SK-N-SH treated with all-trans-retinoic acid at 6 μM for 48 hours (cell line): Measurements from ENCODE around the gene KCNJ2.

ENCODE experiments used
- ATAC-seq: fragments of 200-7000 bp; cut with Tn5 transposase; 3 replicates; pipeline ENCODE4 v1.9.1; 2020; ENCODE audit warnings: mild to moderate bottlenecking, moderate library complexity
- ARNTL ChIP-seq: fragments of 450-650 bp; formaldehyde crosslinking; IDR thresholded peaks from 2 replicates; pipeline ENCODE4 v1.5.0; 2020; ENCODE audit warnings: low read depth, mild to moderate bottlenecking, moderate library complexity, borderline replicate concordance
- BACH2 ChIP-seq: fragments of 250-450 bp; sonication (Bioruptor Pico); IDR thresholded peaks from 2 replicates; pipeline ENCODE4 v1.9.0; 2021; ENCODE audit warnings: mild to moderate bottlenecking, borderline replicate concordance
- ESRRG ChIP-seq: fragments of 250-450 bp; sonication (Bioruptor Pico); IDR thresholded peaks from 2 replicates; pipeline ENCODE4 v1.6.1; 2021; ENCODE audit warnings: mild to moderate bottlenecking
- GLIS3 ChIP-seq: fragments of 250-450 bp; sonication (Bioruptor Pico); IDR thresholded peaks from 2 replicates; pipeline ENCODE4 v1.5.0; 2020; ENCODE audit warnings: mild to moderate bottlenecking, moderate library complexity
- OSR1 ChIP-seq: fragments of 250-450 bp; sonication (Bioruptor Pico); IDR thresholded peaks from 2 replicates; pipeline ENCODE4 v1.8.0; 2022; ENCODE audit warnings: moderate library complexity, mild to moderate bottlenecking, inconsistent platforms
- PPARA ChIP-seq: fragments of 250-450 bp; sonication (Bioruptor Pico); IDR thresholded peaks from 2 replicates; pipeline ENCODE4 v1.5.0; 2020; ENCODE audit warnings: mild to moderate bottlenecking, borderline replicate concordance
- RARB ChIP-seq: fragments of 250-450 bp; sonication (Bioruptor Pico); IDR thresholded peaks from 2 replicates; pipeline ENCODE4 v1.8.0; 2021; ENCODE audit warnings: mild to moderate bottlenecking, moderate library complexity
- SNAI2 ChIP-seq: fragments of 250-450 bp; sonication (Bioruptor Pico); IDR thresholded peaks from 2 replicates; pipeline ENCODE4 v1.5.0; 2020; ENCODE audit warnings: mild to moderate bottlenecking, moderate library complexity
- TCF4 ChIP-seq: fragments of 250-450 bp; sonication (Bioruptor Pico); IDR thresholded peaks from 2 replicates; pipeline ENCODE4 v1.8.0; 2021; ENCODE audit warnings: mild to moderate bottlenecking, moderate library complexity, borderline replicate concordance
- TOX ChIP-seq: fragments of 250-450 bp; sonication (Bioruptor Pico); IDR thresholded peaks from 2 replicates; pipeline ENCODE4 v1.8.0; 2021; ENCODE audit warnings: mild to moderate bottlenecking, moderate library complexity, borderline replicate concordance
- ZC3H10 ChIP-seq: fragments of 250-450 bp; sonication (Bioruptor Pico); IDR thresholded peaks from 2 replicates; pipeline ENCODE4 v1.5.1; 2021; ENCODE audit warnings: mild to moderate bottlenecking, moderate library complexity
- ZFP3 ChIP-seq: fragments of 250-450 bp; sonication (Bioruptor Pico); IDR thresholded peaks from 2 replicates; pipeline ENCODE4 v1.5.0; 2020; ENCODE audit warnings: mild to moderate bottlenecking, moderate library complexity
- ZFP30 ChIP-seq: fragments of 450-650 bp; formaldehyde crosslinking; IDR thresholded peaks from 2 replicates; pipeline ENCODE4 v1.5.0; 2022; ENCODE audit warnings: mild to moderate bottlenecking, moderate library complexity
- ZNF565 ChIP-seq: fragments of 450-650 bp; formaldehyde crosslinking; conservative IDR thresholded peaks from 2 replicates; pipeline ENCODE4 v1.5.0; 2020; ENCODE audit warnings: low read depth, mild to moderate bottlenecking, moderate library complexity
- ZNF70 ChIP-seq: fragments of 450-650 bp; formaldehyde crosslinking; IDR thresholded peaks from 2 replicates; pipeline ENCODE4 v1.5.0; 2020; ENCODE audit warnings: mild to moderate bottlenecking, moderate library complexity
- TF ChIP-seq, protein P1 (sequence below): fragments of 250-450 bp; sonication (Bioruptor Pico); IDR thresholded peaks from 2 replicates; pipeline ENCODE4 v1.8.0; 2021; ENCODE audit warnings: low read depth, mild to moderate bottlenecking, moderate library complexity, borderline replicate concordance
- TF ChIP-seq, protein P2 (sequence below): fragments of 250-450 bp; sonication (Bioruptor Pico); IDR thresholded peaks from 2 replicates; pipeline ENCODE4 v1.5.1; 2021; ENCODE audit warnings: mild to moderate bottlenecking, moderate library complexity
- TF ChIP-seq, protein P3 (sequence below): fragments of 250-450 bp; sonication (Bioruptor Pico); IDR thresholded peaks from 2 replicates; pipeline ENCODE4 v1.5.0; 2020; ENCODE audit warnings: mild to moderate bottlenecking, moderate library complexity
- TF ChIP-seq, protein P4 (sequence below): fragments of 250-450 bp; sonication (Bioruptor Pico); IDR thresholded peaks from 2 replicates; pipeline ENCODE4 v1.8.0; 2020; ENCODE audit warnings: mild to moderate bottlenecking, moderate library complexity, borderline replicate concordance
- TF ChIP-seq, protein P5 (sequence below): fragments of 250-450 bp; sonication (Bioruptor Pico); IDR thresholded peaks from 2 replicates; pipeline ENCODE4 v1.5.1; 2020; ENCODE audit warnings: low read depth, mild to moderate bottlenecking, moderate library complexity

Gene KCNJ2

DNA sequence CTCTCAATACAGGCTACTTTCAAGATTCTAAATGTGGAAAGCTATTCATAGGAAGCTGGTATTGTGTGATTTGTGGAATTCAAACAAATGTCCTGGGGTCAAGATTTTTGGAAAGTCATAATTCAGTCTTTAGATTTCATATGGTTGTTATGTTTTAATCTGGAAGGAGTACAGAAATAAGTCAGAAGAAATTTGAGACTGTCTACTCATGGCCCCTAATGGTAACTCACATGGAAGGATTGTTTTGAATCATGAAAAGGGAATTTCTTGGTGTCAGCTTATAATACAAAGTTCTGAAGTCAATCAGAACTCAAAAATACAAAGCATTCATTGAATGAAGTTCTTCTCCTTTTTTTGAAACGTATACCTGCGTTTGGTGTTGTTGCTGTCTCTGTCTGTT, 3.1 kb downstream of the KCNJ2 start:
- TF ChIP-seq TOX (CRISPR knock-in tag), result no peak
- TF ChIP-seq, protein P1, sequence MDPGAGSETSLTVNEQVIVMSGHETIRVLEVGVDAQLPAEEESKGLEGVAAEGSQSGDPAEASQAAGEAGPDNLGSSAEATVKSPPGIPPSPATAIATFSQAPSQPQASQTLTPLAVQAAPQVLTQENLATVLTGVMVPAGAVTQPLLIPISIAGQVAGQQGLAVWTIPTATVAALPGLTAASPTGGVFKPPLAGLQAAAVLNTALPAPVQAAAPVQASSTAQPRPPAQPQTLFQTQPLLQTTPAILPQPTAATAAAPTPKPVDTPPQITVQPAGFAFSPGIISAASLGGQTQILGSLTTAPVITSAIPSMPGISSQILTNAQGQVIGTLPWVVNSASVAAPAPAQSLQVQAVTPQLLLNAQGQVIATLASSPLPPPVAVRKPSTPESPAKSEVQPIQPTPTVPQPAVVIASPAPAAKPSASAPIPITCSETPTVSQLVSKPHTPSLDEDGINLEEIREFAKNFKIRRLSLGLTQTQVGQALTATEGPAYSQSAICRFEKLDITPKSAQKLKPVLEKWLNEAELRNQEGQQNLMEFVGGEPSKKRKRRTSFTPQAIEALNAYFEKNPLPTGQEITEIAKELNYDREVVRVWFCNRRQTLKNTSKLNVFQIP (CRISPR knock-in tag), result no peak
- no peak for ATAC-seq

DNA sequence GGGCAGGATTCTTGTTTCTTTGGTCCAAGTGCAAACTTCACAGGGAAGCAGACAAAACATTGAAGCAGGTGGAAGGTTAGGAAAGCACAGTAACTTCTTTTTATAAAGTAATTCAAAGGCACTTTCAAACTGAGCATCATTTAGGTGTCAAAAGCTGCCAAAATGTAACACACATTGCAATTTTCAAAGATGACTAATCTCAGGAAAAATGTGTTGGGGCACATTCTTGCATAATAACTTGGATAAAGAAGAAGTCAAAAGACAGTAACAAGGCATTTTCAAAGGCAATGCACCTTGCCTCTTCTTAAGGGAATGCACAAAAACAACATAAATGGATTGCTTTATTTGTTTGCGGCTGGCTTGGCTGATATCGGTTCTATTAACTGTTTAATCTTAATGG, 3.6 kb downstream of the KCNJ2 start:
- ATAC-seq, result no peak
- TF ChIP-seq BACH2 (no peak), ZFP3 (CRISPR knock-in tag) (no peak)
- TF ChIP-seq, protein P1 (CRISPR knock-in tag), result no peak

DNA sequence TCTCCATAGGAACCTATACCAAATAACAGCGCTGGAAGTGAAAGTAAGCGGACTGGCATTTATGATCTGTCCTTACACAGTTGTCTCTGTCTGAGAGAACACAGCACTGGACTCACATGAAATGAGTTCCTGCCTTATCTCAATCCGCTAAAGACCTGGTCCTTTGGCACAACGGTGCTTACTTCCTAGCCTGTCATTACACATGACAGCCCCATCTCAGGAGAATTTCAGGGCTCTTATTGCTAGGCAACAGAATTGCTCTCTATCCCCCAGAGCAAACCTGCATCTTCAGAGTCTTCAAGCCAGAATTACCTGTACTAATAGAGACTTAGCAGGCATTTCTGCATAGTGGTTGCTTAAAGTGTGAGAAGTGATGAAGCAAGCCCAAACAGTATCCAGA, 4.3 kb downstream of the KCNJ2 start:
- TF ChIP-seq, protein P2, sequence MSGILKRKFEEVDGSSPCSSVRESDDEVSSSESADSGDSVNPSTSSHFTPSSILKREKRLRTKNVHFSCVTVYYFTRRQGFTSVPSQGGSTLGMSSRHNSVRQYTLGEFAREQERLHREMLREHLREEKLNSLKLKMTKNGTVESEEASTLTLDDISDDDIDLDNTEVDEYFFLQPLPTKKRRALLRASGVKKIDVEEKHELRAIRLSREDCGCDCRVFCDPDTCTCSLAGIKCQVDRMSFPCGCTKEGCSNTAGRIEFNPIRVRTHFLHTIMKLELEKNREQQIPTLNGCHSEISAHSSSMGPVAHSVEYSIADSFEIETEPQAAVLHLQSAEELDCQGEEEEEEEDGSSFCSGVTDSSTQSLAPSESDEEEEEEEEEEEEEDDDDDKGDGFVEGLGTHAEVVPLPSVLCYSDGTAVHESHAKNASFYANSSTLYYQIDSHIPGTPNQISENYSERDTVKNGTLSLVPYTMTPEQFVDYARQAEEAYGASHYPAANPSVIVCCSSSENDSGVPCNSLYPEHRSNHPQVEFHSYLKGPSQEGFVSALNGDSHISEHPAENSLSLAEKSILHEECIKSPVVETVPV, result no peak
- TF ChIP-seq OSR1 (CRISPR knock-in tag), result no peak
- TF ChIP-seq ZNF70 (CRISPR knock-in tag), result no peak
- TF ChIP-seq, protein P3, sequence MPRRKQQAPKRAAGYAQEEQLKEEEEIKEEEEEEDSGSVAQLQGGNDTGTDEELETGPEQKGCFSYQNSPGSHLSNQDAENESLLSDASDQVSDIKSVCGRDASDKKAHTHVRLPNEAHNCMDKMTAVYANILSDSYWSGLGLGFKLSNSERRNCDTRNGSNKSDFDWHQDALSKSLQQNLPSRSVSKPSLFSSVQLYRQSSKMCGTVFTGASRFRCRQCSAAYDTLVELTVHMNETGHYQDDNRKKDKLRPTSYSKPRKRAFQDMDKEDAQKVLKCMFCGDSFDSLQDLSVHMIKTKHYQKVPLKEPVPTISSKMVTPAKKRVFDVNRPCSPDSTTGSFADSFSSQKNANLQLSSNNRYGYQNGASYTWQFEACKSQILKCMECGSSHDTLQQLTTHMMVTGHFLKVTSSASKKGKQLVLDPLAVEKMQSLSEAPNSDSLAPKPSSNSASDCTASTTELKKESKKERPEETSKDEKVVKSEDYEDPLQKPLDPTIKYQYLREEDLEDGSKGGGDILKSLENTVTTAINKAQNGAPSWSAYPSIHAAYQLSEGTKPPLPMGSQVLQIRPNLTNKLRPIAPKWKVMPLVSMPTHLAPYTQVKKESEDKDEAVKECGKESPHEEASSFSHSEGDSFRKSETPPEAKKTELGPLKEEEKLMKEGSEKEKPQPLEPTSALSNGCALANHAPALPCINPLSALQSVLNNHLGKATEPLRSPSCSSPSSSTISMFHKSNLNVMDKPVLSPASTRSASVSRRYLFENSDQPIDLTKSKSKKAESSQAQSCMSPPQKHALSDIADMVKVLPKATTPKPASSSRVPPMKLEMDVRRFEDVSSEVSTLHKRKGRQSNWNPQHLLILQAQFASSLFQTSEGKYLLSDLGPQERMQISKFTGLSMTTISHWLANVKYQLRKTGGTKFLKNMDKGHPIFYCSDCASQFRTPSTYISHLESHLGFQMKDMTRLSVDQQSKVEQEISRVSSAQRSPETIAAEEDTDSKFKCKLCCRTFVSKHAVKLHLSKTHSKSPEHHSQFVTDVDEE (CRISPR knock-in tag), result no peak
- TF ChIP-seq, protein P4, sequence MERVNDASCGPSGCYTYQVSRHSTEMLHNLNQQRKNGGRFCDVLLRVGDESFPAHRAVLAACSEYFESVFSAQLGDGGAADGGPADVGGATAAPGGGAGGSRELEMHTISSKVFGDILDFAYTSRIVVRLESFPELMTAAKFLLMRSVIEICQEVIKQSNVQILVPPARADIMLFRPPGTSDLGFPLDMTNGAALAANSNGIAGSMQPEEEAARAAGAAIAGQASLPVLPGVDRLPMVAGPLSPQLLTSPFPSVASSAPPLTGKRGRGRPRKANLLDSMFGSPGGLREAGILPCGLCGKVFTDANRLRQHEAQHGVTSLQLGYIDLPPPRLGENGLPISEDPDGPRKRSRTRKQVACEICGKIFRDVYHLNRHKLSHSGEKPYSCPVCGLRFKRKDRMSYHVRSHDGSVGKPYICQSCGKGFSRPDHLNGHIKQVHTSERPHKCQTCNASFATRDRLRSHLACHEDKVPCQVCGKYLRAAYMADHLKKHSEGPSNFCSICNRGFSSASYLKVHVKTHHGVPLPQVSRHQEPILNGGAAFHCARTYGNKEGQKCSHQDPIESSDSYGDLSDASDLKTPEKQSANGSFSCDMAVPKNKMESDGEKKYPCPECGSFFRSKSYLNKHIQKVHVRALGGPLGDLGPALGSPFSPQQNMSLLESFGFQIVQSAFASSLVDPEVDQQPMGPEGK (CRISPR knock-in tag), result no peak
- TF ChIP-seq SNAI2 (CRISPR knock-in tag), result no peak
- no peak for ATAC-seq

DNA sequence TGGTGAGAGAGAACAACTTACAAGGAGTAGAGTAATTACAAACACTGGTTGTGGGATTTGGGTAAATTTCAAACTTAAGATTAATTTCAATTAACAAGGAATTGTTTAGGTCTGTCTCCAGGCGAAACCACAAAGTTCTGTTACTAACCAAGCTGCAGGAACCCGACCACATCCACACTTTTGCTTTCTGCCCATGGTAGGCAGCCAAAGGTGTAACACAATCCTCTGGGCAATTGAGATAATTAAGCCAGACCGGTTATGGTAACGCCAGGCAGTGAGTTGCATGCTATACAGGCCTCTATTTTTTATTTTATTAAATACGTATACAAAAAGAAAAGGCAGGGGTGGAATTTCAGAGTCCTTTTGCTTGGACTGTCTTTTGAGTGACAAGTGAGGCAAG, 12.0 kb downstream of the KCNJ2 start:
- TF ChIP-seq ZNF565 (CRISPR knock-in tag) (no peak), PPARA (CRISPR knock-in tag) (no peak), BACH2 (no peak), ZFP30 (CRISPR knock-in tag) (no peak), ARNTL (CRISPR knock-in tag) (no peak), GLIS3 (CRISPR knock-in tag) (no peak), ZFP3 (CRISPR knock-in tag) (no peak), ESRRG (CRISPR knock-in tag) (no peak)
- ATAC-seq, result no peak

DNA sequence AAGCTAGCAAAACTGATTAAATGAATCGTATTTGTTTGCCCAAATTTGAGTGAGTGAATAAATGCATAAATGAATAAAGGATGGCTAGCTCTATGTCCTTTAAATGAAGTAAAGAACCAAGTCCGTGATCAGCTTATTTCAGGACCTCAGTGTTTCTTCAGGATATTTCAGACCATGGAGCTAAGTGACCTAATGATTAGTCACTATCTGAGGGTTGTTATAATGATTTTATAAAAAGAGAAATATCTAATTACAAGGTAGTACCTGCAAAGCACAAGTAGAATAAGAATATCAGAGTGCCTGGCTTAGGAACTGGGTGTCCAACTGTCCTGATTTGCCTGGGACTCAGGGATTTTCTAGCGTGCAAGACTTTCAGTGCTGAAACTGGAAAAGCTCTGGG, 12.5 kb downstream of the KCNJ2 start:
- ATAC-seq, result no peak
- TF ChIP-seq ZFP3 (CRISPR knock-in tag) (no peak), ZNF70 (CRISPR knock-in tag) (no peak), ZFP30 (CRISPR knock-in tag) (no peak), ZC3H10 (CRISPR knock-in tag) (no peak), OSR1 (CRISPR knock-in tag) (no peak), RARB (no peak), ESRRG (CRISPR knock-in tag) (no peak), TCF4 (CRISPR knock-in tag) (no peak), PPARA (CRISPR knock-in tag) (no peak)
- TF ChIP-seq, protein P1 (CRISPR knock-in tag), result no peak
- TF ChIP-seq, protein P4 (CRISPR knock-in tag), result no peak
- TF ChIP-seq, protein P5, sequence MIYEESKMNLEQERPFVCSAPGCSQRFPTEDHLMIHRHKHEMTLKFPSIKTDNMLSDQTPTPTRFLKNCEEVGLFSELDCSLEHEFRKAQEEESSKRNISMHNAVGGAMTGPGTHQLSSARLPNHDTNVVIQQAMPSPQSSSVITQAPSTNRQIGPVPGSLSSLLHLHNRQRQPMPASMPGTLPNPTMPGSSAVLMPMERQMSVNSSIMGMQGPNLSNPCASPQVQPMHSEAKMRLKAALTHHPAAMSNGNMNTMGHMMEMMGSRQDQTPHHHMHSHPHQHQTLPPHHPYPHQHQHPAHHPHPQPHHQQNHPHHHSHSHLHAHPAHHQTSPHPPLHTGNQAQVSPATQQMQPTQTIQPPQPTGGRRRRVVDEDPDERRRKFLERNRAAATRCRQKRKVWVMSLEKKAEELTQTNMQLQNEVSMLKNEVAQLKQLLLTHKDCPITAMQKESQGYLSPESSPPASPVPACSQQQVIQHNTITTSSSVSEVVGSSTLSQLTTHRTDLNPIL (CRISPR knock-in tag), result no peak
